Progenitor cell of endocrine pancreas (in vitro differentiated cells): ENCODE measurements around the gene EIF1AD. TPM values are rescaled to one million over a fixed set of nuclear protein-coding genes. Genes with fewer than 3 reads are reported as not detected.

Source experiments
- DNase-seq: peaks from one replicate; pipeline ENCODE4 v3.0.0; 2021; ENCODE audit warnings: low spot score; ENCODE audit not compliant: unreplicated experiment
- H3K27ac Mint-ChIP-seq: 2 replicates; pipeline ENCODE4 v1.8.0; 2021; ENCODE audit warnings: mild to moderate bottlenecking, moderate library complexity, mixed read lengths
- H3K27me3 Mint-ChIP-seq: 2 replicates; pipeline ENCODE4 v1.8.0; 2021; ENCODE audit warnings: mixed read lengths
- H3K36me3 Mint-ChIP-seq: 2 replicates; pipeline ENCODE4 v1.8.0; 2022; ENCODE audit warnings: mixed read lengths; ENCODE audit not compliant: insufficient read depth
- H3K4me1 Mint-ChIP-seq: 2 replicates; pipeline ENCODE4 v1.8.0; 2021; ENCODE audit warnings: low read depth, mixed read lengths
- H3K4me3 Mint-ChIP-seq: 2 replicates; pipeline ENCODE4 v1.8.0; 2021; ENCODE audit warnings: low read depth, mild to moderate bottlenecking, moderate library complexity, mixed read lengths
- H3K9me3 Mint-ChIP-seq: 2 replicates; pipeline ENCODE4 v1.8.0; 2021; ENCODE audit warnings: low read depth, mixed read lengths
- total RNA-seq: library from RNA; stranded (reverse); gene quantifications from 2 replicates; pipeline ENCODE4 v1.2.1, GENCODE V29; 2021
- TF ChIP-seq, protein P1 (sequence below): fragments of 200-600 bp; sonication (generic); IDR thresholded peaks from one replicate; pipeline ENCODE4 v1.5.0; 2021; ENCODE audit warnings: antibody characterized with exemption, mild to moderate bottlenecking; ENCODE audit not compliant: unreplicated experiment

Gene EIF1AD
- total RNA-seq, 1 donor from 2014 or later, result 40.1 TPM

DNA sequence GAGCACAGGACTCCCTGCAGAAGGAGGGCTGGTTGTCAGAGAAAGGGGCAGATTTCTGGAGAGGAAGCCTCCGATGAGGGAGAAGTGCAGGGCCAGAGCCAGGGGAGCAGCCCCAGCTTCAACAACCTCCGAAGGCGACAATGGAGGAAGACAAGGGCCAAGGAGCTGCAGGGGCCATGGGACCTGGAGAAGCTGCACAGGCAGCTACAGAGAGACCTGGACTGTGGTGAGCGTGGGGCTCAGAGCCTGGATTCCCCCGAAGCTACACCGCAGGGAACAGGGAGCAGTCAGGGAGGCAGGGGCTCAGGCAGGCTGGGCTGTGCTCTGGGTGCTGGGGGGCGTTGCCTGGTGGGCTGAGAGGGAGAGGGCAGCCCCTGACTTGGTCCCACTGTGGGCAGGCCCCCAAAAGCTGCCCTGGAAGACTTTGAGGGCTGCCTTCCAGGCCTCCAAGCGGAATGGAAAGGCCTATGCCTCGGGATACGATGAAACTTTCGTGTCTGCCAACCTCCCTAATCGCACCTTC is 54.3 kb downstream of the EIF1AD start:
- Mint-ChIP-seq H3K27ac (no peak overlapping the region), H3K27me3 (peaks cover 6% of the 10 kb centered on the region), H3K36me3 (no peaks in the 10 kb centered on the region), H3K4me1 (peaks cover 4% of the 10 kb centered on the region), H3K4me3 (no peak overlapping the region), H3K9me3 (no peaks in the 10 kb centered on the region)
- DNase-seq, result no peak
- TF ChIP-seq, protein P1, sequence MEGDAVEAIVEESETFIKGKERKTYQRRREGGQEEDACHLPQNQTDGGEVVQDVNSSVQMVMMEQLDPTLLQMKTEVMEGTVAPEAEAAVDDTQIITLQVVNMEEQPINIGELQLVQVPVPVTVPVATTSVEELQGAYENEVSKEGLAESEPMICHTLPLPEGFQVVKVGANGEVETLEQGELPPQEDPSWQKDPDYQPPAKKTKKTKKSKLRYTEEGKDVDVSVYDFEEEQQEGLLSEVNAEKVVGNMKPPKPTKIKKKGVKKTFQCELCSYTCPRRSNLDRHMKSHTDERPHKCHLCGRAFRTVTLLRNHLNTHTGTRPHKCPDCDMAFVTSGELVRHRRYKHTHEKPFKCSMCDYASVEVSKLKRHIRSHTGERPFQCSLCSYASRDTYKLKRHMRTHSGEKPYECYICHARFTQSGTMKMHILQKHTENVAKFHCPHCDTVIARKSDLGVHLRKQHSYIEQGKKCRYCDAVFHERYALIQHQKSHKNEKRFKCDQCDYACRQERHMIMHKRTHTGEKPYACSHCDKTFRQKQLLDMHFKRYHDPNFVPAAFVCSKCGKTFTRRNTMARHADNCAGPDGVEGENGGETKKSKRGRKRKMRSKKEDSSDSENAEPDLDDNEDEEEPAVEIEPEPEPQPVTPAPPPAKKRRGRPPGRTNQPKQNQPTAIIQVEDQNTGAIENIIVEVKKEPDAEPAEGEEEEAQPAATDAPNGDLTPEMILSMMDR, result no peak

DNA sequence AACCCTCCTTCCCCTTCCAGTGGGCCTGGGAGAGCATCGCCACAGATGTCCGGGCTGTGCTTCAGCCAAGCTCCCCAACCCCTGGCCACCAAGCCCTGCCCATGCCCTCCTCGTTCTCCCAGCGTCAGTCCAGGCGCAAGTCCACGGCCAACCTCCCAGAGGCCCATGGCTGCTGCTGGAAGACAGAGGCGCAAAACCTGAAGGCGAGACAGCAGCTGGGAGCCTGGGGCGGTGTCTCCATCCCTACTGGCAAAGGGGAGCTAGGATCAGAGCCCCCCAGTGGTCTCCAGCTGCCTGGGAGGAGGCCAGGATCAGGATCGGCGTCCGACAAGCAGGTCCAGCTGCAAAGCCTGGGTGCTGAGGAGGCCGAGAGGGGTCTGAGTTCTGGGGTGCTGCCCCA is 54.8 kb downstream of the EIF1AD start:
- H3K4me3 Mint-ChIP-seq, result no peak overlapping the region
- no peak overlapping the region for H3K27ac Mint-ChIP-seq
- H3K4me1 Mint-ChIP-seq, result peaks cover 2% of the 10 kb centered on the region
- DNase-seq, result no peak
- no peaks in the 10 kb centered on the region for H3K36me3 Mint-ChIP-seq
- H3K9me3 Mint-ChIP-seq, result no peaks in the 10 kb centered on the region
- H3K27me3 Mint-ChIP-seq, result peaks cover 10% of the 10 kb centered on the region
- TF ChIP-seq, protein P1, result no peak

DNA sequence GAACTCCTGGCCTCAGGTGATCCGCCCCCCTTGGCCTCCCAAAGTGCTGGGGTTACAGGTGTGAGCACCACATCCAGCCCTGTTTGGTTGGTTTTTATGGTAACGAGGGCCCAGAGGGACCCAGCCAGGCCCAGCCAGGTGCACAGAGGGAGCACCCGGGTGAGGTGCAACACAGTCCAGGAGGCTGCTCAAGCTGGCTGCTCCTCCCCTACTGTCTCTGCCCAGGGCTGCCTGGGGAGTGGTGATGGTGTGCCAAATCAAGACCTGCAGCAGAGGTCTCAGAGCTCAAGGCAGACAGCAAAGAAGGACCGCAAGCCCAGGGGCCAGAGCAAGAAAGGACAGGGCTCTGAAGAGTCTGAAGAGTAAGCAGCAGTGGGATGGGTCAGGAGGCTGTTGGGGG is 55.3 kb downstream of the EIF1AD start:
- Mint-ChIP-seq H3K4me1 (no peaks in the 10 kb centered on the region), H3K9me3 (no peaks in the 10 kb centered on the region), H3K36me3 (no peaks in the 10 kb centered on the region), H3K4me3 (no peak overlapping the region), H3K27me3 (peaks cover 11% of the 10 kb centered on the region), H3K27ac (no peak overlapping the region)
- no peak for DNase-seq
- TF ChIP-seq, protein P1, result no peak

Other genes with a start within 250 kb of the EIF1AD start
- gene AP5B1, start 221.2 kb downstream of the EIF1AD start, total RNA-seq, result 18.4 and 19.3 TPM in 2 replicates
- 12.4 and 12.7 TPM in 2 replicates for gene OVOL1, start 215.1 kb downstream of the EIF1AD start, total RNA-seq
- gene SNX32, start 168.2 kb downstream of the EIF1AD start, total RNA-seq, result 3.6 and 4.6 TPM in 2 replicates
- 864 and 890 TPM in 2 replicates for gene CFL1, start 144.0 kb downstream of the EIF1AD start, total RNA-seq
- 55.5 and 60.5 TPM in 2 replicates for gene MUS81, start 141.7 kb downstream of the EIF1AD start, total RNA-seq
- gene EFEMP2, start 129.4 kb downstream of the EIF1AD start, total RNA-seq, result 84.9 and 90.5 TPM in 2 replicates
- gene CTSW, start 122.3 kb downstream of the EIF1AD start, total RNA-seq, result not detected in 2 replicates
- gene FIBP, start 113.7 kb downstream of the EIF1AD start, total RNA-seq, result 67.7 and 77.8 TPM in 2 replicates
- 7.4 and 7.9 TPM in 2 replicates for gene CCDC85B, start 111.5 kb downstream of the EIF1AD start, total RNA-seq
- 1.7 and 2.6 TPM in 2 replicates for gene FOSL1, start 101.8 kb downstream of the EIF1AD start, total RNA-seq
- gene C11orf68, start 83.1 kb downstream of the EIF1AD start, total RNA-seq, result 23.9 and 28.6 TPM in 2 replicates
- gene DRAP1, start 82.7 kb downstream of the EIF1AD start, total RNA-seq, result 61.5 and 65.8 TPM in 2 replicates
- not detected in 2 replicates for gene TSGA10IP, start 56.7 kb downstream of the EIF1AD start, total RNA-seq
- gene SART1, start 40.4 kb downstream of the EIF1AD start, total RNA-seq, result 51.2 and 53.1 TPM in 2 replicates
- gene BANF1, start 346 bp upstream of the EIF1AD start, total RNA-seq, result 200 and 222 TPM in 2 replicates
- not detected in 2 replicates for gene CST6, start 9.9 kb upstream of the EIF1AD start, total RNA-seq
- gene CATSPER1, start 24.3 kb upstream of the EIF1AD start, total RNA-seq, result not detected in 2 replicates
- gene GAL3ST3, start 47.0 kb upstream of the EIF1AD start, total RNA-seq, result 3.9 and 4.8 TPM in 2 replicates
- 211 and 216 TPM in 2 replicates for gene SF3B2, start 50.2 kb upstream of the EIF1AD start, total RNA-seq
- 68.3 and 72.3 TPM in 2 replicates for gene PACS1, start 68.1 kb upstream of the EIF1AD start, total RNA-seq